ENCODE data around the gene TGFBR3.

TGFBR3 gene

GRCh38 chr1:91751275-91751674 lies 134.7 kb downstream of the TGFBR3 start:
- no peak for DNase-seq

GRCh38 chr1:91750398-91750996 lies 135.5 kb downstream of the TGFBR3 start:
- no peak for DNase-seq

- DNase-seq, result no peak
These were observed 136.1 kb downstream of the TGFBR3 start for GRCh38 chr1:91749788-91750231.

GRCh38 chr1:91747666-91748065 lies 138.3 kb downstream of the TGFBR3 start:
- no peak for DNase-seq

GRCh38 chr1:91746728-91747338 lies 139.1 kb downstream of the TGFBR3 start:
- DNase-seq, result no peak

- DNase-seq, result no peak
These were observed 140.1 kb downstream of the TGFBR3 start for GRCh38 chr1:91745640-91746373.

GRCh38 chr1:91744953-91745639 lies 140.9 kb downstream of the TGFBR3 start:
- DNase-seq, result no peak

GRCh38 chr1:91742848-91743292 lies 143.1 kb downstream of the TGFBR3 start:
- DNase-seq, result no peak

- DNase-seq, result no peak
These were observed 144.0 kb downstream of the TGFBR3 start for GRCh38 chr1:91741906-91742305.

GRCh38 chr1:91741301-91741700 lies 144.7 kb downstream of the TGFBR3 start:
- DNase-seq, result no peak

- DNase-seq, result no peak
These were observed 148.3 kb downstream of the TGFBR3 start for GRCh38 chr1:91737650-91738049.

- no peak for DNase-seq
These were observed 149.0 kb downstream of the TGFBR3 start for GRCh38 chr1:91736715-91737615.

- DNase-seq, result no peak
These were observed 149.7 kb downstream of the TGFBR3 start for GRCh38 chr1:91736146-91736714.

GRCh38 chr1:91735266-91735845 lies 150.6 kb downstream of the TGFBR3 start:
- no peak for DNase-seq

GRCh38 chr1:91734761-91735160 lies 151.2 kb downstream of the TGFBR3 start:
- DNase-seq, result no peak

GRCh38 chr1:91733108-91733710 lies 152.7 kb downstream of the TGFBR3 start:
- DNase-seq, result no peak

- DNase-seq, result no peak
These were observed 153.5 kb downstream of the TGFBR3 start for GRCh38 chr1:91732291-91733107.

- DNase-seq, result no peak
These were observed 154.1 kb downstream of the TGFBR3 start for GRCh38 chr1:91731815-91732214.

- no peak for DNase-seq
These were observed 154.9 kb downstream of the TGFBR3 start for GRCh38 chr1:91730801-91731732.

Data from SHP77 treated with DMSO at 0.1 percent for 48 hours (cell line).